OCI-LY3 (cell line): ENCODE results near the gene PER1.

Experiments used
- CTCF ChIP-seq: fragments of 200-600, 300-600 bp; sonication (generic); IDR thresholded peaks from 2 replicates; pipeline ENCODE4 v1.5.1; 2014; ENCODE audit warnings: antibody characterized with exemption, low read length, low read depth
- EZH2phosphoT487 ChIP-seq: fragments of 200-600 bp; shearing (Covaris generic); IDR thresholded peaks from 2 replicates; pipeline ENCODE4 v1.6.1; 2018; ENCODE audit warnings: antibody characterized with exemption, mixed run types, low read depth

- peak; percentile 73 for TF ChIP-seq CTCF
- TF ChIP-seq EZH2phosphoT487 = no peak
Observed at GRCh38 chr17:8118769-8119580, 33.2 kb downstream of the PER1 start.
